Measurements from ENCODE around the gene CDH20.

CDH20 gene

DNA sequence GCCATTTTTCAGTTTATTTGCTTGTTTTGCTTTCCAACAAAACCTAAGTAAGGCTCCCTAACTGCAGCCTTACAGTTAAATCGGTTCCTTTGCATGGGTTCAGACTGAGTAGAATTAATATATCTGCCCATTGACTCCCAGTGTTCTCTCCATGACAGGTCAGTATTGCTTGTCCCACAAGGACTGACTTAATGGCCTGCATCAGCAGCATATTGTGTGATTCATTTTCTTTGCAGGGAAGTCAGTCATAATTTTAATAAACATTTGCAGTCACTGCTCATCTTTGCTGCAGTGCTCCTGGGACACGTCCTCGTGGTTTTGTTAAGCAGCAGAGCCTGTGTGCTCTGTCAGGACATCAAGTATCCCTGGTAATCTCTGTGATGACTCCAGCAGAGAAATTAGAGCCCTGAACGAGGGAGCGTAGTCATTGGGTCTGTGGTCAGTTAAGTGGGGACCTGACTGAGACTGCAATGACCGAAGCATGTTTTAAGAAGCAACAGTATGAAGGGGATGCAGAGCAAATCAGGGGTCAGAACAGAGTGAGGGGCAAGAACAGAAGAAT is 93.3 kb downstream of the CDH20 start:
- no peak for DNase-seq (ENCODE audit: low spot score)

- DNase-seq (ENCODE audit: low spot score) = no peak
Observed at GRCh38 chr18:61428266-61428665, 95.0 kb downstream of the CDH20 start.

DNA sequence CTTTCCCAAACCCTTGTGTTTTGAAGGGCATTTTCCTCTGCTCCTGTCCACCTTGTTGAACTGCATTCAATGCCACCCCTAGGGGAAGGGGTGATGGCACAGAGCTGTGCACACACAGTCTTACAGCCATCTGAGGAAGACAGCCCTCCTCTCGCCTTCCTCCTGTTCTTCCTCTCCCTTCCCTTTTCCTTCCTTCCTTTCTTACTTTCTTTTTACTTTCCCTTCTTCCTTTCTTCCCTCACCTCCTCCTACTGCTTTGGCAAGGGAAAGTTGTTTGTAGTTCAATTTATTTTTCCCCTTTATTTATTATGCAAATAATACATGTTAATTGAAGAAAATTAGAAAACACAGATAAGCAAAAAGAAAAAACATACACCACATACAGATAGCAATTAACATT is 99.4 kb downstream of the CDH20 start:
- DNase-seq (ENCODE audit: low spot score) = no peak

- peak; percentile 25 for DNase-seq (ENCODE audit: low spot score)
Observed at GRCh38 chr18:61435064-61435652, 101.9 kb downstream of the CDH20 start.

- no peak for DNase-seq (ENCODE audit: low spot score)
Observed at GRCh38 chr18:61443081-61443725, 110.0 kb downstream of the CDH20 start.

- no peak for DNase-seq (ENCODE audit: low spot score)
Observed at GRCh38 chr18:61448316-61448715, 115.1 kb downstream of the CDH20 start.

- no peak for DNase-seq (ENCODE audit: low spot score)
Observed at GRCh38 chr18:61459896-61460648, 126.8 kb downstream of the CDH20 start.

- DNase-seq (ENCODE audit: low spot score) = no peak
Observed at GRCh38 chr18:61464551-61465142, 131.4 kb downstream of the CDH20 start.

DNA sequence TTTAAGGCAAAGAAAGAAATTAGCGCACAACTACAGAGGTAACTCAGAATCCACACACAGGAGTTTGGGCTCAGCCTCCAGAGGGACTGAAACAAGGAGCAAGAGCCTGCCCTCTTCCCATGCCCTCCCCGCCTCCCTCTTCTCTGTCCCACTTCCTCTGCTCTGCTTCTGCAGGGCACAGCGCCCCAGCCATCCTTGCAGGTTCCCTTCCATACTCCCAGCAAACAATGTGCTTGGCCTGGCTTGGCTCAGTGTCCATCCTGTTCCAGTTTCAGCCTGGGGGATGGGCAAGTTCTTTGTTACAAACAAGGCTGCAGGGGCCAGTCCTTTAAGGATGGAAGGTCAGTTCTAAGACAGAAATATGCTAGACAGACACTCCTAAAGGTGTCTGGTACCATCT is 133.5 kb downstream of the CDH20 start:
- no peak for DNase-seq (ENCODE audit: low spot score)

GRCh38 chr18:61470031-61470674 is 136.9 kb downstream of the CDH20 start:
- DNase-seq (ENCODE audit: low spot score) = no peak

DNA sequence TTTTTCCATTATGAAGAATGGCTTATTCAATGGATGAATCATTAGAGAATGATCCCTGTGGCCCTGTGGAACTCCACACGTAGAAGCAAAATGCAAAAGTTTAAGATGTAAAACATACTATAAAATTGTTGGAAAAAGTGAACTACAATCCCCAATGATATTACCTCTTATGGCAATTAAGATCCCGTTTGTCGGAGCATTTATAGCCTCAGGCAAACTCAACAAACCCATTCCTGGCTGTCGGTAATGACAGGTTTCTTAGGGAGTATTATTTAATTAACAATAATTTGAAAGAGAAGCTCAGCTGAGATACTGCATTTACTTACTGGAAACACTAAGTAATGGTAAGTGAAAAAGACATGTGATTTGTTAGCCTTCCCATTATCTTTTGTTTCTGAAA is 138.3 kb downstream of the CDH20 start:
- no peak for DNase-seq (ENCODE audit: low spot score)

DNA sequence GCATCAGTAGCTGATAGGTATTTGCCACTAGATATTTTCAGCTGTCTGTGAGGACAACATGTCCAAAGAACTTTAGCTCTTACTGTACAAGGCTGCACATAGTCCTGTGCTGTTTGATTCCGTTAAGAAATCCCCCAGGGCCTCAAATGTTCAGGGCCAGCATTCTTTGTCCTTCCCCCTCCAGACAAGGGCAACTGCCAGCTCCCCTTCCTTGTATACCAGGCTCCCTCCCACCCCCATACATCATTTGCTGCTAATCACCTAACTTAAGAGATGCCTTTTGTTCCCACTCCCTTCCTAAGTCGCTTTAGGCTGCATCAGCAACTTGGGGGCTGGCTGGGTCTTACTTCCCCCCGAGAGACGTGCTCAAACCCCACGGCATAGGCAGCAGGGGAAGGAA is 138.7 kb downstream of the CDH20 start:
- no peak for DNase-seq (ENCODE audit: low spot score)

- no peak for DNase-seq (ENCODE audit: low spot score)
Observed at GRCh38 chr18:61474341-61474740, 141.1 kb downstream of the CDH20 start.

- no peak for DNase-seq (ENCODE audit: low spot score)
Observed at GRCh38 chr18:61474918-61475317, 141.7 kb downstream of the CDH20 start.

DNA sequence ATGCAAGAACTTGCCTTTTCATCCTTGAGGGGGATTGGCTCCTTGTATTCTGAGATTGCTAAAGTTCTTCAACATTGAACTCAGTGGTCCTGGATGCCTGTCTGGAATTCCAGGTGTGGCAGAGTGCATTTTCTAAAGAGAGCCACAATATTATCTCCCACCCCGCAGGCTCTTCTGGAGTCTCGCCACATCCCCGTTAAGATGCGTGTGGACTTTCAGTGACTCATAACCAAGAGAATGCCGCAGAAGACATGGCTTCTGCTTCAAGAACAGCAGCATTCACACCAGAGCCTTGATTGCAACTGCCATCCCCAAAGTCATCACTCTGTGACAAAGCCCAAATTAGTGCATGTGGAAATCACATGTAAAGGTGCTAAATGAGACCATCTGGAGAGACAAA is 142.7 kb downstream of the CDH20 start:
- DNase-seq (ENCODE audit: low spot score) = no peak

DNA sequence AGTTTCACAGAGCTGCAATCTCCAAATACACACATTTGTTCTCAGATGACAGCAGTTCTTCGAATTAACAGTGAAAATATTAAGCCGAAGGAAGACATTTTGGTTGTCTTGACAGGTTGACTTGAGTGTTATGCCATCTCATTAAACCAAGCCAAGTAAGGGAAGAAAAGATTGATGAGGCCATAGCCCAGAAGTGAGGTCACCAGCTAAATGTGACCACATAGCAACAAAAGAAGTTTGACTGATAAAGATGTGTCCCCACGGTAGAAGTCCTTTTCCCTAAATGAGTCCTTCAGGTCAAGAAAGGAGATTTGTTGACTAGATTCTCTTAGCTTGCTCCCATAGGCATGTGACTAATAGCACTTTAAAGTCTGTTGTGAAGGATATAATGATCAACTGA is 156.1 kb downstream of the CDH20 start:
- DNase-seq (ENCODE audit: low spot score) = no peak

DNA sequence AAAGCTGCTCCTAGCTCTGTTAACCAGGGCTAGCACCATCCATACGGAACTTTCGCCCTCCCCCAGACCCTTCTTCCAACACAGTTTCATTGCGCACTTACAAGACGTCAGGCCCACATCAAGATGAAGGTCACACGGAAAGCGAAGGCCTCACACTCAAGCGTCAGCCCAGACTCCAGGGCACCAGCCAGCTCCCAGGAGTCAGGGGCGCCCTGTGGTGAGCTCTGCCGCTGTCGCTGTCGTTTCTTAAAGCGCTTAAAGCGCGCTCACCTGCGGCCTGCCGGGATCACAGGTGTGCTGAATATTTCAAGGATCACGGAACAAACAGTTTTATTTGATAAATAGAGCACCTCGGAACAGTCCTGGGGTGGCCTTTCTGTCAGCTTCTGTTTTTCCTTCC is 163.1 kb downstream of the CDH20 start:
- DNase-seq (ENCODE audit: low spot score) = no peak

GRCh38 chr18:61497422-61497821 is 164.2 kb downstream of the CDH20 start:
- no peak for DNase-seq (ENCODE audit: low spot score)

- peak; percentile 61 for DNase-seq (ENCODE audit: low spot score)
Observed at GRCh38 chr18:61502472-61502871, 169.2 kb downstream of the CDH20 start.

DNA sequence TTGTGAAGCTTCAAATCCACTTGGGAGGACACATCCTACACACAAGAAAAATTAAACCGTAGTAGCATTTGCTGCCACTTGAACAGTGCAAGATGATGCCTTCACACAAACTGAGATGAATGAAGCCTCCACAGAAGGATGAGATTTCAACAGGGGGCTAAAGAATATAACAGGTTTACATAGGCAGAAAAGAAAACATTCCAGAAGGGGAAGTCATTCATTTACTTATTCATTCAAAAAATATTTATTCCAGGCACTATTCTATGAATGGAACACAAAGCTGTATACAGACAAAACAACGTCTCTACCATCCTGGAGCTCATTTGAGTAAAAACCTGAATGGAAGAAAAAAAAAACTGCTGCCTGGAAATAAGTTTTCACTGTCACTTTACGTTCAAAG is 170.5 kb downstream of the CDH20 start:
- DNase-seq (ENCODE audit: low spot score) = no peak

GRCh38 chr18:61528961-61529360 is 195.7 kb downstream of the CDH20 start:
- DNase-seq (ENCODE audit: low spot score) = no peak

DNA sequence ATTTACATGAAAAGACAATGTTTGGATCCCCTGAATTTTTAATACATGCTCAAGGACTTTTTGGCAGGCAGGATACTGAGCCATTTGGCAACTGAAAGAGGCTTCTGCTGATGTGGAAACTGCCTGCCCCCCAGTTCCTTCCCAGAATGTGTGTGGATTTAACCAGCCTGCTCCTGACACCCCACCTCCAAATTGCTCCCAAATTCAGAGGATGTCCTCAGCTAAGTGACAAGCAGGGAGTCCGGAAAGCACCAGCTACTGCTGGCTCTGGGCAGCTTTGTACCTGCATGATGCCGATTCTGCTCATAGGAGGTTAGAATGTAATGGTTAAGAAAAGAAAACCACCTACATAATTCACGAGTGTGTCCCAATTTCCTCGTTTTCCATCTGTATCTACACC is 197.5 kb downstream of the CDH20 start:
- no peak for DNase-seq (ENCODE audit: low spot score)
